ENCODE results near the gene NOTCH3. TPM values are rescaled to one million over a fixed set of nuclear protein-coding genes. Genes with fewer than 3 reads are reported as not detected.

NOTCH3 gene
- polyA plus RNA-seq, 2 donors: 34.7 to 46.2 TPM

GRCh38 chr19:15156391-15156790 is 44.4 kb downstream of the NOTCH3 start:
- Histone ChIP-seq H3K9me3 (ENCODE audit: control insufficient read depth in 2 of 2, insufficient read depth in 1 of 2, low read depth in 1 of 2, low read length in 1 of 2) (peaks cover 0 to 2% of the 10 kb centered on the region in 2 donors), H3K27ac (ENCODE audit: low read depth in 2 of 2, low read length in 1 of 2) (no peak overlapping the region), H3K27me3 (ENCODE audit: control insufficient read depth in 1 of 2, insufficient read depth in 2 of 2, low read length in 2 of 2) (no peaks in the 10 kb centered on the region), H3K4me3 (ENCODE audit: low read depth in 1 of 2, low read length in 2 of 2) (no peak overlapping the region), H3K36me3 (ENCODE audit: control insufficient read depth in 2 of 2, insufficient read depth in 2 of 2, low read length in 1 of 2) (peaks cover 0 to 12% of the 10 kb centered on the region in 2 donors), H3K4me1 (ENCODE audit: control insufficient read depth in 2 of 2, insufficient read depth in 2 of 2, low read length in 1 of 2) (no peaks in the 10 kb centered on the region)
- 94 to 95% methylated on average over 4 of the region's 4 CpGs for WGBS, 2 donors

- Histone ChIP-seq H3K4me3 (ENCODE audit: low read depth in 1 of 2, low read length in 2 of 2) (no peak overlapping the region), H3K36me3 (ENCODE audit: control insufficient read depth in 2 of 2, insufficient read depth in 2 of 2, low read length in 1 of 2) (peaks cover 0 to 3% of the 10 kb centered on the region in 2 donors), H3K9me3 (ENCODE audit: control insufficient read depth in 2 of 2, insufficient read depth in 1 of 2, low read depth in 1 of 2, low read length in 1 of 2) (peaks cover 0 to 2% of the 10 kb centered on the region in 2 donors), H3K27me3 (ENCODE audit: control insufficient read depth in 1 of 2, insufficient read depth in 2 of 2, low read length in 2 of 2) (no peaks in the 10 kb centered on the region), H3K27ac (ENCODE audit: low read depth in 2 of 2, low read length in 1 of 2) (no peak overlapping the region), H3K4me1 (ENCODE audit: control insufficient read depth in 2 of 2, insufficient read depth in 2 of 2, low read length in 1 of 2) (peaks cover 0 to 3% of the 10 kb centered on the region in 2 donors)
- WGBS, 2 donors: 88 to 91% methylated on average over 5 of the region's 5 CpGs
These were observed 45.5 kb downstream of the NOTCH3 start for GRCh38 chr19:15155296-15155695.

GRCh38 chr19:15154002-15154612 is 46.7 kb downstream of the NOTCH3 start:
- peaks cover 0 to 4% of the 10 kb centered on the region in 2 donors for H3K4me1 ChIP-seq (ENCODE audit: control insufficient read depth in 2 of 2, insufficient read depth in 2 of 2, low read length in 1 of 2)
- H3K27ac ChIP-seq (ENCODE audit: low read depth in 2 of 2, low read length in 1 of 2): no peak overlapping the region
- no peaks in the 10 kb centered on the region for H3K9me3 ChIP-seq (ENCODE audit: control insufficient read depth in 2 of 2, insufficient read depth in 1 of 2, low read depth in 1 of 2, low read length in 1 of 2)
- H3K4me3 ChIP-seq (ENCODE audit: low read depth in 1 of 2, low read length in 2 of 2): no peak overlapping the region
- WGBS, 2 donors: 95 to 97% methylated on average over 3 of the region's 3 CpGs
- H3K36me3 ChIP-seq (ENCODE audit: control insufficient read depth in 2 of 2, insufficient read depth in 2 of 2, low read length in 1 of 2): no peaks in the 10 kb centered on the region
- H3K27me3 ChIP-seq (ENCODE audit: control insufficient read depth in 1 of 2, insufficient read depth in 2 of 2, low read length in 2 of 2): no peaks in the 10 kb centered on the region

GRCh38 chr19:15149737-15150136 is 51.1 kb downstream of the NOTCH3 start:
- no peaks in the 10 kb centered on the region for H3K27me3 ChIP-seq (ENCODE audit: control insufficient read depth in 1 of 2, insufficient read depth in 2 of 2, low read length in 2 of 2)
- H3K4me1 ChIP-seq (ENCODE audit: control insufficient read depth in 2 of 2, insufficient read depth in 2 of 2, low read length in 1 of 2): peaks cover 0 to 4% of the 10 kb centered on the region in 2 donors
- 72 to 75% methylated on average over 5 of the region's 5 CpGs for WGBS, 2 donors
- H3K4me3 ChIP-seq (ENCODE audit: low read depth in 1 of 2, low read length in 2 of 2): no peak overlapping the region
- H3K9me3 ChIP-seq (ENCODE audit: control insufficient read depth in 2 of 2, insufficient read depth in 1 of 2, low read depth in 1 of 2, low read length in 1 of 2): no peaks in the 10 kb centered on the region
- no peaks in the 10 kb centered on the region for H3K36me3 ChIP-seq (ENCODE audit: control insufficient read depth in 2 of 2, insufficient read depth in 2 of 2, low read length in 1 of 2)
- H3K27ac ChIP-seq (ENCODE audit: low read depth in 2 of 2, low read length in 1 of 2): peak overlapping the region in 1 of 2 donors; percentile 39

- no peaks in the 10 kb centered on the region for H3K36me3 ChIP-seq (ENCODE audit: control insufficient read depth in 2 of 2, insufficient read depth in 2 of 2, low read length in 1 of 2)
- H3K4me3 ChIP-seq (ENCODE audit: low read depth in 1 of 2, low read length in 2 of 2): no peak overlapping the region
- H3K27ac ChIP-seq (ENCODE audit: low read depth in 2 of 2, low read length in 1 of 2): no peak overlapping the region
- H3K27me3 ChIP-seq (ENCODE audit: control insufficient read depth in 1 of 2, insufficient read depth in 2 of 2, low read length in 2 of 2): no peaks in the 10 kb centered on the region
- WGBS, 2 donors: 83 to 88% methylated on average over 1 of the region's 1 CpG
- H3K9me3 ChIP-seq (ENCODE audit: control insufficient read depth in 2 of 2, insufficient read depth in 1 of 2, low read depth in 1 of 2, low read length in 1 of 2): no peaks in the 10 kb centered on the region
- H3K4me1 ChIP-seq (ENCODE audit: control insufficient read depth in 2 of 2, insufficient read depth in 2 of 2, low read length in 1 of 2): peaks cover 0 to 4% of the 10 kb centered on the region in 2 donors
These were observed 53.7 kb downstream of the NOTCH3 start for GRCh38 chr19:15147090-15147489.

- Histone ChIP-seq H3K4me3 (ENCODE audit: low read depth in 1 of 2, low read length in 2 of 2) (no peak overlapping the region), H3K4me1 (ENCODE audit: control insufficient read depth in 2 of 2, insufficient read depth in 2 of 2, low read length in 1 of 2) (no peaks in the 10 kb centered on the region), H3K36me3 (ENCODE audit: control insufficient read depth in 2 of 2, insufficient read depth in 2 of 2, low read length in 1 of 2) (no peaks in the 10 kb centered on the region), H3K27ac (ENCODE audit: low read depth in 2 of 2, low read length in 1 of 2) (peak overlapping the region in 1 of 2 donors; percentile 65), H3K9me3 (ENCODE audit: control insufficient read depth in 2 of 2, insufficient read depth in 1 of 2, low read depth in 1 of 2, low read length in 1 of 2) (no peaks in the 10 kb centered on the region), H3K27me3 (ENCODE audit: control insufficient read depth in 1 of 2, insufficient read depth in 2 of 2, low read length in 2 of 2) (no peaks in the 10 kb centered on the region)
- 88 to 94% methylated on average over 1 of the region's 1 CpG for WGBS, 2 donors
These were observed 56.6 kb downstream of the NOTCH3 start for GRCh38 chr19:15144046-15144646.

GRCh38 chr19:15142313-15142712 is 58.5 kb downstream of the NOTCH3 start:
- Histone ChIP-seq H3K9me3 (ENCODE audit: control insufficient read depth in 2 of 2, insufficient read depth in 1 of 2, low read depth in 1 of 2, low read length in 1 of 2) (no peaks in the 10 kb centered on the region), H3K36me3 (ENCODE audit: control insufficient read depth in 2 of 2, insufficient read depth in 2 of 2, low read length in 1 of 2) (no peaks in the 10 kb centered on the region), H3K4me1 (ENCODE audit: control insufficient read depth in 2 of 2, insufficient read depth in 2 of 2, low read length in 1 of 2) (no peaks in the 10 kb centered on the region), H3K27me3 (ENCODE audit: control insufficient read depth in 1 of 2, insufficient read depth in 2 of 2, low read length in 2 of 2) (no peaks in the 10 kb centered on the region), H3K27ac (ENCODE audit: low read depth in 2 of 2, low read length in 1 of 2) (no peak overlapping the region), H3K4me3 (ENCODE audit: low read depth in 1 of 2, low read length in 2 of 2) (no peak overlapping the region)
- WGBS, 2 donors: 86 to 93% methylated on average over 5 of the region's 5 CpGs

GRCh38 chr19:15141143-15141542 is 59.7 kb downstream of the NOTCH3 start:
- WGBS, 2 donors: 94 to 95% methylated on average over 25 of the region's 25 CpGs
- Histone ChIP-seq H3K36me3 (ENCODE audit: control insufficient read depth in 2 of 2, insufficient read depth in 2 of 2, low read length in 1 of 2) (no peaks in the 10 kb centered on the region), H3K27me3 (ENCODE audit: control insufficient read depth in 1 of 2, insufficient read depth in 2 of 2, low read length in 2 of 2) (no peaks in the 10 kb centered on the region), H3K4me3 (ENCODE audit: low read depth in 1 of 2, low read length in 2 of 2) (no peak overlapping the region), H3K9me3 (ENCODE audit: control insufficient read depth in 2 of 2, insufficient read depth in 1 of 2, low read depth in 1 of 2, low read length in 1 of 2) (no peaks in the 10 kb centered on the region), H3K4me1 (ENCODE audit: control insufficient read depth in 2 of 2, insufficient read depth in 2 of 2, low read length in 1 of 2) (no peaks in the 10 kb centered on the region), H3K27ac (ENCODE audit: low read depth in 2 of 2, low read length in 1 of 2) (no peak overlapping the region)

- H3K27me3 ChIP-seq (ENCODE audit: control insufficient read depth in 1 of 2, insufficient read depth in 2 of 2, low read length in 2 of 2): no peaks in the 10 kb centered on the region
- H3K9me3 ChIP-seq (ENCODE audit: control insufficient read depth in 2 of 2, insufficient read depth in 1 of 2, low read depth in 1 of 2, low read length in 1 of 2): no peaks in the 10 kb centered on the region
- peak overlapping the region in 1 of 2 donors; percentile 78 for H3K27ac ChIP-seq (ENCODE audit: low read depth in 2 of 2, low read length in 1 of 2)
- WGBS, 2 donors: 55 to 77% methylated on average over 1 of the region's 1 CpG
- no peak overlapping the region for H3K4me3 ChIP-seq (ENCODE audit: low read depth in 1 of 2, low read length in 2 of 2)
- H3K36me3 ChIP-seq (ENCODE audit: control insufficient read depth in 2 of 2, insufficient read depth in 2 of 2, low read length in 1 of 2): no peaks in the 10 kb centered on the region
- H3K4me1 ChIP-seq (ENCODE audit: control insufficient read depth in 2 of 2, insufficient read depth in 2 of 2, low read length in 1 of 2): no peaks in the 10 kb centered on the region
These were observed 62.4 kb downstream of the NOTCH3 start for GRCh38 chr19:15138427-15138826.

- Histone ChIP-seq H3K4me1 (ENCODE audit: control insufficient read depth in 2 of 2, insufficient read depth in 2 of 2, low read length in 1 of 2) (no peaks in the 10 kb centered on the region), H3K36me3 (ENCODE audit: control insufficient read depth in 2 of 2, insufficient read depth in 2 of 2, low read length in 1 of 2) (no peaks in the 10 kb centered on the region), H3K27me3 (ENCODE audit: control insufficient read depth in 1 of 2, insufficient read depth in 2 of 2, low read length in 2 of 2) (no peaks in the 10 kb centered on the region), H3K4me3 (ENCODE audit: low read depth in 1 of 2, low read length in 2 of 2) (no peak overlapping the region), H3K27ac (ENCODE audit: low read depth in 2 of 2, low read length in 1 of 2) (peak overlapping the region in 1 of 2 donors; percentile 78), H3K9me3 (ENCODE audit: control insufficient read depth in 2 of 2, insufficient read depth in 1 of 2, low read depth in 1 of 2, low read length in 1 of 2) (no peaks in the 10 kb centered on the region)
These were observed 63.0 kb downstream of the NOTCH3 start for GRCh38 chr19:15137777-15138176.

All from esophagus (tissue), 2 donors.